Lower leg skin (tissue), 4 donors: ENCODE measurements around the gene SCUBE3. TPM values are rescaled to one million over a fixed set of nuclear protein-coding genes. Genes with fewer than 3 reads are reported as not detected.

Source experiments
- DNase-seq, 2 donors: peaks; one replicate each; pipeline ENCODE4 v3.0.0-alpha.2; 2019; ENCODE audit warnings: low spot score in 2 of 2
- H3K4me3 ChIP-seq: fragments of 200-600 bp; sonication (generic); 2 replicates; pipeline ENCODE4 v1.5.1; 2017; ENCODE audit warnings: mild to moderate bottlenecking, low read depth; ENCODE audit not compliant: poor library complexity, severe bottlenecking
- CTCF ChIP-seq, 3 donors: fragments of 450-650 bp; IDR thresholded peaks; one replicate each; pipeline ENCODE4 v1.5.1; 2016; ENCODE audit warnings: antibody characterized with exemption in 3 of 3, mild to moderate bottlenecking in 3 of 3, moderate library complexity in 2 of 3
- POLR2A ChIP-seq, 2 donors: fragments of 450-650 bp; IDR thresholded peaks; one replicate each; pipeline ENCODE4 v1.6.1; 2016 to 2017; ENCODE audit warnings: antibody characterized with exemption in 2 of 2, mild to moderate bottlenecking in 1 of 2, moderate library complexity in 1 of 2
- WGBS, 2 donors: methylation state at CpG; one replicate each; pipeline ENCODE4 v1.1.5; 2018; 5-methylcytosine and 5-hydroxymethylcytosine counted together
- intact Hi-C: fragments of 100-400 bp; cut with DNase I; formaldehyde crosslinking; loops from one replicate; pipeline ENCODE4 v1.15.0; 2023; ENCODE audit warnings: low total_unique reads
- total RNA-seq, 4 donors: library from RNA; depleted of rRNA; stranded (reverse); fragments of >200 nt; gene quantifications; one replicate each; pipeline ENCODE4 v1.1.0, GENCODE V29; 2016

Gene SCUBE3
- total RNA-seq, 4 donors from 2014 or later, result 0.13 to 0.91 (median 0.39) TPM; not detected in 1

GRCh38 chr6:35218456-35218855, 4.7 kb downstream of the SCUBE3 start:
- no peak overlapping the region for H3K4me3 ChIP-seq
- TF ChIP-seq POLR2A (IDR thresholded peaks at IDR 0.05) (no peak), CTCF (IDR thresholded peaks at IDR 0.05) (no peak)
- intact Hi-C loops, result no loop called here
- DNase-seq, result no peak
- 87 to 90% methylated on average over 4 of the region's 4 CpGs for WGBS, 2 donors

GRCh38 chr6:35219683-35220326, 6.0 kb downstream of the SCUBE3 start:
- no peak for DNase-seq
- TF ChIP-seq CTCF (IDR thresholded peaks at IDR 0.05) (no peak), POLR2A (IDR thresholded peaks at IDR 0.05) (no peak)
- 61 to 67% methylated on average over 4 of the region's 4 CpGs for WGBS, 2 donors
- H3K4me3 ChIP-seq, result no peak overlapping the region
- intact Hi-C loops, result no loop called here

- H3K4me3 ChIP-seq, result no peak overlapping the region
- TF ChIP-seq CTCF (IDR thresholded peaks at IDR 0.05), result no peak
- TF ChIP-seq POLR2A (IDR thresholded peaks at IDR 0.05), result no peak
- intact Hi-C loops, result no loop called here
- DNase-seq, result no peak
- WGBS, 2 donors, result 89% methylated on average over 1 of the region's 1 CpG
Observed at GRCh38 chr6:35220711-35221110, 7.0 kb downstream of the SCUBE3 start.

- intact Hi-C loops, result no loop called here
- DNase-seq, result no peak
- no peak for TF ChIP-seq POLR2A (IDR thresholded peaks at IDR 0.05)
- no peak for TF ChIP-seq CTCF (IDR thresholded peaks at IDR 0.05)
- WGBS, 2 donors, result 69 to 71% methylated on average over 2 of the region's 2 CpGs
- no peak overlapping the region for H3K4me3 ChIP-seq
Observed at GRCh38 chr6:35223396-35223795, 9.6 kb downstream of the SCUBE3 start.

GRCh38 chr6:35224720-35225119, 11.0 kb downstream of the SCUBE3 start:
- no peak overlapping the region for H3K4me3 ChIP-seq
- TF ChIP-seq CTCF (IDR thresholded peaks at IDR 0.05) (no peak), POLR2A (IDR thresholded peaks at IDR 0.05) (no peak)
- intact Hi-C loops, result no loop called here
- 82 to 88% methylated on average over 4 of the region's 4 CpGs for WGBS, 2 donors
- no peak for DNase-seq

GRCh38 chr6:35228481-35228880, 14.7 kb downstream of the SCUBE3 start:
- no peak for TF ChIP-seq CTCF (IDR thresholded peaks at IDR 0.05)
- no peak for TF ChIP-seq POLR2A (IDR thresholded peaks at IDR 0.05)
- no peak overlapping the region for H3K4me3 ChIP-seq
- no peak for DNase-seq
- intact Hi-C loops, result no loop called here
- 95% methylated on average over 6 of the region's 6 CpGs for WGBS, 2 donors
